Fibroblast of villous mesenchyme (primary cell): ENCODE results near the gene C7orf57. TPM values are rescaled to one million over a fixed set of nuclear protein-coding genes. Genes with fewer than 3 reads are reported as not detected.
"Not testable (repeated sequence)": the region's sequence is repeated elsewhere in the genome, so short reads cannot be mapped to it uniquely, and the experiment has no call there.

Experiments
- DNase-seq: peaks from one replicate; pipeline ENCODE4 v3.0.0-alpha.2; 2010; ENCODE audit warnings: low read depth
- H3K4me3 ChIP-seq: 2 replicates; pipeline ENCODE4 v1.5.1; 2011; ENCODE audit warnings: low read depth, mild to moderate bottlenecking, low read length
- total RNA-seq: library from RNA; depleted of rRNA; stranded (reverse); fragments of >200 nt; gene quantifications from 2 replicates; pipeline ENCODE4 v1.2.3, GENCODE V29; 2012
- TF ChIP-seq, protein P1 (sequence below): IDR thresholded peaks from 2 replicates; pipeline ENCODE4 v1.5.1; 2012; ENCODE audit warnings: low read depth, mild to moderate bottlenecking, low read length; ENCODE audit not compliant: insufficient read depth

The C7orf57 gene
- total RNA-seq, 1 donor: 0.43 TPM

DNA sequence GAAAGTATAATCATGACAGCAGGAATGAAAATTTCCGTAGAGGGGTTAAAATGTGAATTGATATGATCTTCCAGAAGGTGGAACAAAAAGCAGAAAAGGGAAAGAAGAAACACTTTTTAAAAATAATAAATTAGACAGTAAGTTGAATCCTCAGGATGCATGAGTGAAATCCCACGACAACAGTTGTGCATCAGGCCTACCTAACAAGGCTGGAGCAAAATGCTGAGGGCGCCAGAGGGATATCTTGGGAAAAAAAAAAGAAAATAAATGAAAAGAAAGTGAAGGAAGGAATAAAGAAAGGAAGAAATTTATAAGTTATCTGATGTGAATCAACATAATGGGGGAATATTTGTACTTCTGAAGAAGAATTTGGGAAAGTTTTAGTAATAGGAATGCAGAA lies 42.9 kb upstream of the C7orf57 start:
- DNase-seq: no peak
- H3K4me3 ChIP-seq: no peak overlapping the region
- TF ChIP-seq, protein P1, sequence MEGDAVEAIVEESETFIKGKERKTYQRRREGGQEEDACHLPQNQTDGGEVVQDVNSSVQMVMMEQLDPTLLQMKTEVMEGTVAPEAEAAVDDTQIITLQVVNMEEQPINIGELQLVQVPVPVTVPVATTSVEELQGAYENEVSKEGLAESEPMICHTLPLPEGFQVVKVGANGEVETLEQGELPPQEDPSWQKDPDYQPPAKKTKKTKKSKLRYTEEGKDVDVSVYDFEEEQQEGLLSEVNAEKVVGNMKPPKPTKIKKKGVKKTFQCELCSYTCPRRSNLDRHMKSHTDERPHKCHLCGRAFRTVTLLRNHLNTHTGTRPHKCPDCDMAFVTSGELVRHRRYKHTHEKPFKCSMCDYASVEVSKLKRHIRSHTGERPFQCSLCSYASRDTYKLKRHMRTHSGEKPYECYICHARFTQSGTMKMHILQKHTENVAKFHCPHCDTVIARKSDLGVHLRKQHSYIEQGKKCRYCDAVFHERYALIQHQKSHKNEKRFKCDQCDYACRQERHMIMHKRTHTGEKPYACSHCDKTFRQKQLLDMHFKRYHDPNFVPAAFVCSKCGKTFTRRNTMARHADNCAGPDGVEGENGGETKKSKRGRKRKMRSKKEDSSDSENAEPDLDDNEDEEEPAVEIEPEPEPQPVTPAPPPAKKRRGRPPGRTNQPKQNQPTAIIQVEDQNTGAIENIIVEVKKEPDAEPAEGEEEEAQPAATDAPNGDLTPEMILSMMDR: no peak

DNA sequence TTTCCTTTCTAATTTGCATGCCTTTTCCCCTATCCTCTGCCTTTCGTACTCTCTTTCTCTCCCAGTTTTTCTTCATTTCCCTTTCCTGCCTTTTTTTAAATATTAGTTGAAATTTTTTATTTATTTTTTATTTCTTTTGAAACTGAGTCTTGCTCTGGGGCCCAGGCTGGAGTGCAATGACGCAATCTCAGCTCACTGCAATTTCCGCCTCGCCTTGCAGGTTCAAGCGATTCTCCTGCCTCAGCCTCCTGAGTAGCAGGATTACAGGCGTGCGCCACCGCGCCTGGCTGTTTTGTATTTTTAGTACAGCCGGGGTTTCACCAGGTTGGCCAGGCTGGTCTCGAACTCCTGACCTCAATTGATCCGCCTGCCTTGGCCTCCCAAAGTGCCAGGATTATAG lies 35.9 kb upstream of the C7orf57 start:
- no peak overlapping the region for H3K4me3 ChIP-seq
- TF ChIP-seq, protein P1: no peak
- DNase-seq: no peak

DNA sequence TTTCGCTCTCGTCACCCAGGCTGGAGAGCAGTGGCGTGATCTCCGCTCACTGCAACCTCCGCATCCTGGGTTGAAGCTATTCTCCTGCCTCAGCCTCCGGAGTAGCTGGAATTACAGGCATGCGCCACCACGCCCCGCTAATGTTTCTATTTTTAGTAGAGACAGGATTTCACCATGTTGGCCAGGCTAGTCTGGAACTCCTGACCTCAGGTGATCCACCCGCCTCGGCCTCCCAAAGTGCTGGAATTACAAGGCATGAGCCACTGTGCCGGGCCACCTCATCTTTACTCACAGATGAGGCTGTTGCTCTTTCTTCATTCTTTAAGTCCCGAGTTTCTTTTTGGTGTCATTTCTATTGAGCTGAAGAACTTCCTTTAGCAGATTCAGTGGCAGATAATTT lies 35.2 kb upstream of the C7orf57 start:
- H3K4me3 ChIP-seq, DNase-seq: not testable (repeated sequence)

DNA sequence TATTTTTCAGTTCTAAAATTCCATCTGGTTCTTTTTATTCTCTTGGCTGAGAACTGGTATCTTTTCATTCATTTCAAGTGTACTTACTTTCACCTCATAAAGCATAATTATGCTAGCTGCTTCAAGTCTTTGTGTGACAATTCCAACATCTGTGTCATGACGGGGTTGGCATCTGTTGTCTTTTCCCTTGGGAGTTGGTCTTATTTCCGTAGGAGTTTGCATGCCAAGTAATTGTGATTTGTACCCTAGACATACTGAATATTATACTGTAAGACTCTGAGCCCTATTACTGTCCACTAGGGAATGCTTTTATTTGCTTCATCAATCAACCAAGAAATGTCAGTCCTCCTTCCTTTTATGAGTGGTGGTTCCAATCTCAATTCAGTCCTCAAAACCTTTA lies 31.3 kb upstream of the C7orf57 start:
- H3K4me3 ChIP-seq: no peak overlapping the region
- no peak for DNase-seq
- TF ChIP-seq, protein P1: no peak

DNA sequence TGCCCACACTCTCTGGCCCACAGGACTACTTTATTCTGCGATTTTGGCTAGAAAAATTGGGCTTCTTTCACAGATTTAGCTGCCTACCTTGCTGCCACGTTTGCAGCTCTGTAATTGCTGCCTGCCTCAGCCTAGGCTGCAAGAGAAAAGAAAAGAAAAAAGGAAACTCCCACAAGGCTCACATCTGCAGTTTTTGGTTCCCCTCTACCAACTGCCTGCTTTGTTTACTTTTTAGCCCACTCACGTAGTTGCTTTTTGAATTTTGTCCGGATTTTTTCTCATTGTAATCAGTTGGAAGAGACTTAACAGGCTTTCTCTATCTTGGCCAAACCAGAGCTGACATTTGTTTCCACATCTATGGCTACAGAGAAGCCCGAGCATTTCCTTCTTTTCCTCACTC lies 30.7 kb upstream of the C7orf57 start:
- no peak overlapping the region for H3K4me3 ChIP-seq
- TF ChIP-seq, protein P1: no peak
- DNase-seq: no peak

DNA sequence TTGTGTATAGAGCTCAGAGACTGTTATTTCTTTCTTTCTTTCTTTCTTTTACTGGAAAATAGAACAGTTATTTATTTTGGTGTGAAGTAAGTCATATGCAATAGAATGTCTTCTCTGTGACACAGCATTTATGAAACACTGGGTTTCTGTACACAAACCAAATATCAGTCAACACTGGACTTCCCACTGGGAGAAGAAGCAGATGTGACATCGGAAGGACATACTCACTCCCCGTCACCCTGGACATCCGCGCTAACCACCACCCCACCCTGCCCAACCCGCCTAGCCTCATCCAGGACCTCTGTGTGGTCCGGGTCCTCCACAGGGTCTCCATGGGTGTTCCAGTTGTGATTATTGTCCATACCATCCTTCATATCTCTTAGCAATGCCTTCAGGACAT lies 28.5 kb upstream of the C7orf57 start:
- TF ChIP-seq, protein P1: no peak
- DNase-seq: no peak

DNA sequence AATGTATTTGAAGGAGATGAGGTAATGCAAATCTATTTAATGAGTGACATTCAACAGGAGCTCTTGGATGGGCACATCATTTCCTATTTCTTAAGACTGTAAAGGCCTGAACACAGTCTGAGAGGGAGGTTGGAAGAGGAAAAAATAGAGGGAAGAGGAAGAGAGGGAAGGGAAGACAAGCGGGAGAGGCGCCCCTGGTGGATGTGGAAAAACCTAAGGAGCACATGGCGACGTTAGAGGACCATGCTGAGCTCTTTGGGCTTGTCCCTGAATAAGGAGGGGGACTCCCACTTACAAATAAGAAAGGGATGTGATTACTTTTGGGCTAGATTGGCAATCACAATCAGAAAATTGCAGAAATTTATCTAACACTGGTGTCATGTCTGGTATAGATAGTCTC lies 26.1 kb upstream of the C7orf57 start:
- no peak for DNase-seq
- TF ChIP-seq, protein P1: no peak
- no peak overlapping the region for H3K4me3 ChIP-seq

More for the DNA sequence above, 28.5 kb upstream of the C7orf57 start:
- no peak overlapping the region for H3K4me3 ChIP-seq
